ENCODE measurements around the gene DGCR2.
"Not testable (repeated sequence)": the region's sequence is repeated elsewhere in the genome, so short reads cannot be mapped to it uniquely, and the experiment has no call there.

DNA sequence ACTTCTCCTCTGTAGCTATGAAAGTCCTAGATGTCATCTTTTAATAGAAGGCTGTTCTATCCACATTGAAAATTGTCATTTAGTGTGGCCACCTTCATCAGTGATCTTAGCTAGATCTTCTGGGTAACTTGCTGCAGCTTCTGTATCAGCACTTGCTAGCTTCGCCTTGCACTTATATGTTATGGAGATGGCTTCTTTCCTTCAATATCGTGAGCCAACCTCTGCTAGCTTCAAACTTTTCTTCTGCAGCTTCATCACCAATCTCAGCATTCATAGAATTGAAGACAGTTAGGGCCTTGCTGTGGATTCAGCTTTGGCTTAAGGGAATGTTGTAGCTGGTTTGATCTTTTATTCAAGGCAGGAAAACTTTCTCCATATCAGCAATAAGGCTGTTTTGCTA, 122.1 kb downstream of the DGCR2 start:
- TF ChIP-seq, protein P1, sequence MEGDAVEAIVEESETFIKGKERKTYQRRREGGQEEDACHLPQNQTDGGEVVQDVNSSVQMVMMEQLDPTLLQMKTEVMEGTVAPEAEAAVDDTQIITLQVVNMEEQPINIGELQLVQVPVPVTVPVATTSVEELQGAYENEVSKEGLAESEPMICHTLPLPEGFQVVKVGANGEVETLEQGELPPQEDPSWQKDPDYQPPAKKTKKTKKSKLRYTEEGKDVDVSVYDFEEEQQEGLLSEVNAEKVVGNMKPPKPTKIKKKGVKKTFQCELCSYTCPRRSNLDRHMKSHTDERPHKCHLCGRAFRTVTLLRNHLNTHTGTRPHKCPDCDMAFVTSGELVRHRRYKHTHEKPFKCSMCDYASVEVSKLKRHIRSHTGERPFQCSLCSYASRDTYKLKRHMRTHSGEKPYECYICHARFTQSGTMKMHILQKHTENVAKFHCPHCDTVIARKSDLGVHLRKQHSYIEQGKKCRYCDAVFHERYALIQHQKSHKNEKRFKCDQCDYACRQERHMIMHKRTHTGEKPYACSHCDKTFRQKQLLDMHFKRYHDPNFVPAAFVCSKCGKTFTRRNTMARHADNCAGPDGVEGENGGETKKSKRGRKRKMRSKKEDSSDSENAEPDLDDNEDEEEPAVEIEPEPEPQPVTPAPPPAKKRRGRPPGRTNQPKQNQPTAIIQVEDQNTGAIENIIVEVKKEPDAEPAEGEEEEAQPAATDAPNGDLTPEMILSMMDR (IDR thresholded peaks at IDR 0.05), result not testable (repeated sequence)
- not testable (repeated sequence) for TF ChIP-seq POLR2A (IDR thresholded peaks at IDR 0.05)

Measured in esophagus squamous epithelium (tissue), 4 donors.